Stimulated activated CD4-positive, alpha-beta T cell treated with anti-CD3 and anti-CD28 coated beads, Interleukin-1b, Interleukin-23, amount 100 ng/mL, for 24 hours (primary cell): Measurements from ENCODE around the gene WDR11.

ENCODE experiments used
- DNase-seq, 4 experiments: peaks; one replicate each; pipeline ENCODE4 v3.0.0-alpha.2; 2020; ENCODE audit warnings: low read depth in 4 of 4, low spot score in 1 of 4

The WDR11 gene

GRCh38 chr10:120943542-120943941 lies 92.4 kb downstream of the WDR11 start:
- no peak for DNase-seq

GRCh38 chr10:120944586-120945125 lies 93.5 kb downstream of the WDR11 start:
- no peak for DNase-seq

- no peak for DNase-seq
Observed at GRCh38 chr10:120945182-120945581, 94.0 kb downstream of the WDR11 start.

GRCh38 chr10:120945801-120946302 lies 94.7 kb downstream of the WDR11 start:
- DNase-seq = no peak

- no peak for DNase-seq
Observed at GRCh38 chr10:120946497-120946896, 95.3 kb downstream of the WDR11 start.

GRCh38 chr10:120948889-120949608 lies 97.9 kb downstream of the WDR11 start:
- peak; percentile 25 to 46 (median 40) for DNase-seq

- DNase-seq = no peak
Observed at GRCh38 chr10:120949609-120950031, 98.5 kb downstream of the WDR11 start.

- no peak for DNase-seq
Observed at GRCh38 chr10:120950051-120950561, 98.9 kb downstream of the WDR11 start.

GRCh38 chr10:120951288-120951687 lies 100.1 kb downstream of the WDR11 start:
- no peak for DNase-seq

GRCh38 chr10:120953897-120954296 lies 102.7 kb downstream of the WDR11 start:
- DNase-seq = no peak
